ENCODE measurements around the gene ABCD2. TPM values are rescaled to one million over a fixed set of nuclear protein-coding genes. Genes with fewer than 3 reads are reported as not detected.
"Not testable (repeated sequence)": the region's sequence is repeated elsewhere in the genome, so short reads cannot be mapped to it uniquely, and the experiment has no call there.

ABCD2 gene
- total RNA-seq, 1 experiment from 2014 or later, result not detected

DNA sequence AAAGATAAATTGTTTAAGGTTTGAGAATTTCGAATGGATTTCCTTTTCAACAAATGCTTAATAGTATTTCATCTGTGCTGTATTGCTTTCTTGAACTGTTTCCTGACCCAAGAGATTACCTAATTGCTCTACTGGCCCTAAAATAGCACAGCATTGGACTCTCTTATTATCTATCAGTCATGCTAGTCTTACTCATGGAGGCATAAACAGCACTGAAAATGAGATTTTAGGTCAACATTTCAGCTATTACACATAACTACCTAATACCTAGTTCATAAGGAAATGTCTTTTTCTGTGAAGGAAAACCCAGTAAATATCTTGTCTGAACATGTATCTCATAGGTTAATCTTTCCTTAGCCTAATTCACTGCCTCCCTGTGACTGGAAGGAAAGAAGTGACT, 4.3 kb upstream of the ABCD2 start:
- H3K4me3 ChIP-seq (replicated peaks in 1 of 2; ENCODE audit: low read depth in 1 of 2, low read length in 2 of 2), result no peak overlapping the region
- intact Hi-C loops (cut with micrococcal nuclease), result no loop called here
- BruUV-seq (replicated peaks), result no TSS peak
- H3K9ac ChIP-seq (ENCODE audit: low read length), result no peak overlapping the region
- H3K27ac ChIP-seq (ENCODE audit: low read depth, low read length), result no peak overlapping the region
- no peaks in the 10 kb centered on the region for H3K9me3 ChIP-seq (ENCODE audit: control insufficient read depth in 1 of 2, insufficient read depth in 1 of 2, low read depth in 1 of 2, low read length in 2 of 2)
- H3K79me2 ChIP-seq (ENCODE audit: insufficient read depth, low read length), result no peaks in the 10 kb centered on the region
- no peak for ATAC-seq
- TF ChIP-seq SIN3A (IDR thresholded peaks at IDR 0.05; ENCODE audit: low read depth), result no peak
- TF ChIP-seq EGR1 (IDR thresholded peaks at IDR 0.05; ENCODE audit: low read depth), result no peak
- no peak for TF ChIP-seq RAD21 (IDR thresholded peaks at IDR 0.05; ENCODE audit: low read depth)
- no peak for TF ChIP-seq EZH2 (IDR thresholded peaks at IDR 0.05)
- TF ChIP-seq CBX3 (IDR thresholded peaks at IDR 0.05; ENCODE audit: low read depth), result no peak
- TF ChIP-seq TCF7L2 (IDR thresholded peaks at IDR 0.05; ENCODE audit: borderline replicate concordance, extremely low read depth, insufficient read depth, insufficient read length), result no peak
- no peaks in the 10 kb centered on the region for H3K9me2 ChIP-seq (ENCODE audit: insufficient read depth)
- ChIA-PET POLR2A (no interaction called here), CTCF (no interaction called here), RAD21 (ENCODE audit: low non-redundant PET in 1 of 2, low total read pairs in 2 of 2, uncharacterized antibody in 2 of 2, unreplicated experiment in 2 of 2) (no interaction called here)
- H3K36me3 ChIP-seq (ENCODE audit: control insufficient read depth in 1 of 2, insufficient read depth in 2 of 2, low read length in 2 of 2), result no peaks in the 10 kb centered on the region
- H2AFZ ChIP-seq (ENCODE audit: low read depth, low read length, poor library complexity, severe bottlenecking), result no peak overlapping the region
- no peaks in the 10 kb centered on the region for H3K27me3 ChIP-seq (ENCODE audit: insufficient read depth, low read length)
- H3K4me2 ChIP-seq (ENCODE audit: low read length), result no peak overlapping the region
- peaks cover 2 to 13% of the 10 kb centered on the region in 2 experiments; a peak in 2 of 4 replicates for H3K4me1 ChIP-seq (ENCODE audit: control insufficient read depth in 1 of 2, insufficient read depth in 2 of 2, low read length in 2 of 2)
- no peaks in the 10 kb centered on the region for H4K20me1 ChIP-seq (ENCODE audit: insufficient read depth)
- DNase-seq (ENCODE audit: low read depth, low spot score), result no peak

DNA sequence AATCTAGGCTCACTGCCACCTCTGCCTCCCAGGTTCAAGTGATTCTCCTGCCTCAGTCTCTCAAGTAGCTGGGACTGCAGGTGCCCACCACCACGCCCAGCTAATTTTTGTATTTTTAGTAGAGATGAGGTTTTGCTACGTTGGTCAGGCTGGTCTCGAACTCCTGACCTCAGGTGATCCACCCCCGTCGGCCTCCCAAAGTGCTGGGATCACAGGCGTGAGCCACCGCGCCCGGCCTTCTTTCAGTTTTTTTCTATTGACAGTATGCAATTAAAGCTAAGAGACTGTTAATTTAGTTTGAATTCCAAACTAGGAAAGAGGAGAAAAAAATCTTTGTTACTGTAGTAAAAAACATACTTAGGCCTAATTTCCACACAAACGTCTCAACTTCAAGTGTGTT, 3.6 kb upstream of the ABCD2 start:
- H2AFZ ChIP-seq (ENCODE audit: low read depth, low read length, poor library complexity, severe bottlenecking); H3K4me3 ChIP-seq (replicated peaks in 1 of 2; ENCODE audit: low read depth in 1 of 2, low read length in 2 of 2); BruUV-seq (replicated peaks); H3K9me3 ChIP-seq (ENCODE audit: control insufficient read depth in 1 of 2, insufficient read depth in 1 of 2, low read depth in 1 of 2, low read length in 2 of 2); H4K20me1 ChIP-seq (ENCODE audit: insufficient read depth); H3K9ac ChIP-seq (ENCODE audit: low read length); DNase-seq (ENCODE audit: low read depth, low spot score); CTCF ChIA-PET; H3K36me3 ChIP-seq (ENCODE audit: control insufficient read depth in 1 of 2, insufficient read depth in 2 of 2, low read length in 2 of 2); H3K79me2 ChIP-seq (ENCODE audit: insufficient read depth, low read length); ATAC-seq; intact Hi-C loops (cut with micrococcal nuclease); RAD21 ChIA-PET (ENCODE audit: low non-redundant PET in 1 of 2, low total read pairs in 2 of 2, uncharacterized antibody in 2 of 2, unreplicated experiment in 2 of 2); H3K9me2 ChIP-seq (ENCODE audit: insufficient read depth); H3K27me3 ChIP-seq (ENCODE audit: insufficient read depth, low read length); H3K4me2 ChIP-seq (ENCODE audit: low read length); POLR2A ChIA-PET; H3K27ac ChIP-seq (ENCODE audit: low read depth, low read length): not testable (repeated sequence)
- H3K4me1 ChIP-seq (ENCODE audit: control insufficient read depth in 1 of 2, insufficient read depth in 2 of 2, low read length in 2 of 2), result peaks cover 2 to 13% of the 10 kb centered on the region in 2 experiments; a peak in 2 of 4 replicates
